Neural cell (in vitro differentiated cells): ENCODE measurements around the gene TAGAP. TPM values are rescaled to one million over a fixed set of nuclear protein-coding genes. Genes with fewer than 3 reads are reported as not detected.

Experiments used
- H2AFZ ChIP-seq: fragments of 200-600, 300-800 bp; sonication (generic), shearing (Covaris generic); 2 replicates; pipeline ENCODE4 v1.6.0; 2014; ENCODE audit warnings: low read depth, mild to moderate bottlenecking, antibody characterized with exemption, low read length, moderate library complexity
- H3F3A ChIP-seq: fragments of 200-600 bp; shearing (Covaris generic); 2 replicates; pipeline ENCODE4 v1.6.1; 2016; ENCODE audit warnings: mild to moderate bottlenecking, moderate library complexity, mixed read lengths, antibody characterized with exemption, low read length; ENCODE audit not compliant: insufficient read depth, poor library complexity, severe bottlenecking
- H3K27ac ChIP-seq: fragments of 200-600, 300-800 bp; sonication (generic), shearing (Covaris generic); 2 replicates; pipeline ENCODE4 v1.5.1; 2014; ENCODE audit warnings: mild to moderate bottlenecking, low read length, moderate library complexity
- H3K27me3 ChIP-seq: fragments of 300-800, 200-600 bp; sonication (generic), shearing (Covaris generic); 2 replicates; pipeline ENCODE4 v1.6.0; 2014; ENCODE audit warnings: mild to moderate bottlenecking, low read depth, low read length, moderate library complexity; ENCODE audit not compliant: insufficient read depth
- H3K36me3 ChIP-seq: fragments of 300-800, 200-600 bp; sonication (generic), shearing (Covaris generic); 2 replicates; pipeline ENCODE4 v1.5.1; 2014; ENCODE audit warnings: mild to moderate bottlenecking, antibody characterized with exemption, low read length, moderate library complexity; ENCODE audit not compliant: insufficient read depth
- H3K4me2 ChIP-seq: fragments of 300-800, 200-600 bp; sonication (generic), shearing (Covaris generic); 2 replicates; pipeline ENCODE4 v1.6.0; 2014; ENCODE audit warnings: mild to moderate bottlenecking, low read length
- H3K4me3 ChIP-seq: fragments of 300-800, 200-600 bp; sonication (generic), shearing (Covaris generic); 2 replicates; pipeline ENCODE4 v1.5.1; 2014; ENCODE audit warnings: mild to moderate bottlenecking, low read length, moderate library complexity
- H3K79me2 ChIP-seq: fragments of 200-600 bp; shearing (Covaris generic); replicated peaks from 2 replicates; pipeline ENCODE4 v1.6.0; 2014; ENCODE audit warnings: mild to moderate bottlenecking, low read length, moderate library complexity; ENCODE audit not compliant: insufficient read depth
- H3K9ac ChIP-seq: fragments of 300-800, 200-600 bp; sonication (generic), shearing (Covaris generic); 2 replicates; pipeline ENCODE4 v1.6.1; 2016; ENCODE audit warnings: mild to moderate bottlenecking, low read length, mixed read lengths
- H3K9me2 ChIP-seq: fragments of 200-600 bp; shearing (Covaris generic); 2 replicates; pipeline ENCODE4 v1.6.1; 2016; ENCODE audit warnings: mild to moderate bottlenecking, low read length, mixed read lengths; ENCODE audit not compliant: insufficient read depth
- H3K9me3 ChIP-seq: fragments of 200-600, 300-800 bp; sonication (generic), shearing (Covaris generic); 2 replicates; pipeline ENCODE4 v1.6.1; 2016; ENCODE audit warnings: mild to moderate bottlenecking, mixed run types, low read length, moderate library complexity, mixed read lengths
- H4K20me1 ChIP-seq: fragments of 200-600 bp; shearing (Covaris generic); 2 replicates; pipeline ENCODE4 v1.6.1; 2016; ENCODE audit warnings: mild to moderate bottlenecking, mixed run types; ENCODE audit not compliant: insufficient read depth
- EP300 ChIP-seq: fragments of 450-650 bp; conservative IDR thresholded peaks from 2 replicates; pipeline ENCODE4 v1.6.1; 2014; ENCODE audit warnings: antibody characterized with exemption, mild to moderate bottlenecking, moderate library complexity; ENCODE audit not compliant: poor library complexity, severe bottlenecking
- EZH2 ChIP-seq: fragments of 200-600, 300-800 bp; shearing (Covaris generic), sonication (generic); IDR thresholded peaks from 2 replicates; pipeline ENCODE4 v1.6.1; 2014; ENCODE audit warnings: antibody characterized with exemption, low read length, borderline replicate concordance, mild to moderate bottlenecking; ENCODE audit not compliant: insufficient read depth, poor library complexity, severe bottlenecking
- MXI1 ChIP-seq: fragments of 450-650 bp; conservative IDR thresholded peaks from 2 replicates; pipeline ENCODE4 v1.6.1; 2014; ENCODE audit warnings: antibody characterized with exemption, mild to moderate bottlenecking; ENCODE audit not compliant: poor library complexity, severe bottlenecking
- POLR2AphosphoS5 ChIP-seq: IDR thresholded peaks from 2 replicates; pipeline ENCODE4 v1.6.1; 2012
- RAD21 ChIP-seq: fragments of 450-650 bp; conservative IDR thresholded peaks from 2 replicates; pipeline ENCODE4 v1.6.1; 2014; ENCODE audit warnings: antibody characterized with exemption, mild to moderate bottlenecking, moderate library complexity
- SMC3 ChIP-seq: fragments of 450-650 bp; conservative IDR thresholded peaks from 2 replicates; pipeline ENCODE4 v1.6.1; 2014; ENCODE audit warnings: antibody characterized with exemption, mild to moderate bottlenecking, moderate library complexity; ENCODE audit not compliant: poor library complexity
- TAF1 ChIP-seq: IDR thresholded peaks from 2 replicates; pipeline ENCODE4 v1.6.1; 2012; ENCODE audit warnings: low read depth
- polyA plus RNA-seq: library from polyadenylated mRNA; depleted of rRNA; stranded (reverse); fragments of >200 nt; gene quantifications from 2 replicates; pipeline ENCODE4 v1.2.3, GENCODE V29; 2014
- TF ChIP-seq, protein P1 (sequence below): IDR thresholded peaks from 2 replicates; pipeline ENCODE4 v1.6.1; 2012; ENCODE audit warnings: borderline replicate concordance
- TF ChIP-seq, protein P2 (sequence below): fragments of 450-650 bp; IDR thresholded peaks from 2 replicates; pipeline ENCODE4 v1.5.1; 2014; ENCODE audit warnings: antibody characterized with exemption, mild to moderate bottlenecking, moderate library complexity; ENCODE audit not compliant: poor library complexity, severe bottlenecking

TAGAP gene
- polyA plus RNA-seq, 1 donor from 2014 or later, result not detected

DNA sequence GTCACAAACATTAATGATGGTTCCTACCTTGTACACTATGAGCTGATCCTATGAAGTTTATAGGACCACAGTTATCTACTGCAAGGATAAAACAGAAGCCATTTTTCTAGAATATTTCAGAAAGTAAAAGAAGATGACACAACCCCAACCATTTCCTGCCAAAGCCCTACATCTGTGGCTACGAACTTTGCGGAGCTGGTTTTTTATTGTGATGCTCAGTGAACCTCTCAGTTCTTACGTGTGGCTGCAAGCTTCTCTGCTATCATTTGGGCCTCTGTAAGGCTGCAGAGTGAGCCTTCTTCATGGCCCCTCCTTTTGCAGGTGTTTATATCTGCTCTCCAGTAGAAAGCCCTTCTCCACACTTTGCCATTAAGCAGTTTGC, 17.8 kb upstream of the TAGAP start:
- Histone ChIP-seq H3F3A (no peaks in the 10 kb centered on the region), H3K27me3 (no peaks in the 10 kb centered on the region), H3K4me2 (no peak overlapping the region), H3K9ac (no peak overlapping the region), H3K36me3 (no peaks in the 10 kb centered on the region), H3K9me2 (no peaks in the 10 kb centered on the region), H3K79me2 (no peaks in the 10 kb centered on the region), H3K27ac (no peak overlapping the region), H3K9me3 (peaks cover 2% of the 10 kb centered on the region), H4K20me1 (no peaks in the 10 kb centered on the region), H3K4me3 (no peak overlapping the region), H2AFZ (no peak overlapping the region)
- no peak for TF ChIP-seq EP300

DNA sequence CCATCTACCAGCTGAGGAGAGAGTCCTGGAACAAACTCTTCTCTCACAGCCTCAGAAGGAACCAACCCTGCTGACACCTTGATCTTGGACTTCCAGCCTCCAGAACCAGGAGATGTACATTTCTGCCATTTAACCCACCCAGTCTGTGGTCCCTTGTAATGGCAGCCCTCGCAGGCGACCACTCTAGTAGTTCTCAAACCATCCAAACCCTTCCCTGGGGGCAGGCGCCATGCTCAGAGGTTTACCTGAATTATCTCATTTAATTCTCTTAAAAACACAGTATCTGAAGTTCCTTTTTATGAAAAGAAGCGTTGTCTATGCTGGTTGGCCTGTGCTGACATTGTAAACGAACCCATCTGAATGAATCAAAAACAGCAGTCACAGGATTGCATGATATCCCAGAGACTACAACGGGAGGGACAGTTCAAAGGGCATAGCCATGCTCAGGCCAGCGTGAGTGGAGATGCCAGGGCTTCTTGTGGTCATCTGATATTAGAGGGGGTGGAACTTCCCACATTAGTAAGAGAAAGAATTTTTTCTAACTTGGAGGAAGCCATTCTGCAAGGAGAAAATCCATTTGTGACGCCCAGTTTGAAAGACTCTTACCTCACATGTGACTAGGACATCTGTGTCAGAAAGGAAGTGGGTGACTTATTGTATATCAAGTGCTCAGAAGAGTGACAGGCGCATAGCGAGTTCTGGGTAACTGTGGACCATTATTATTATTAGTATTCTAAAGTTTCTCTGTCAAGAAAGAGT, 17.2 kb upstream of the TAGAP start:
- Histone ChIP-seq H2AFZ (no peak overlapping the region), H3K79me2 (no peaks in the 10 kb centered on the region), H3K27me3 (no peaks in the 10 kb centered on the region), H3F3A (no peaks in the 10 kb centered on the region), H3K27ac (no peak overlapping the region), H3K9me3 (peaks cover 2% of the 10 kb centered on the region), H4K20me1 (no peaks in the 10 kb centered on the region), H3K36me3 (no peaks in the 10 kb centered on the region), H3K9me2 (no peaks in the 10 kb centered on the region), H3K9ac (no peak overlapping the region), H3K4me2 (no peak overlapping the region), H3K4me3 (no peak overlapping the region)
- TF ChIP-seq EP300, result no peak
- TF ChIP-seq MXI1, result no peak
- TF ChIP-seq SMC3, result no peak
- TF ChIP-seq, protein P1, sequence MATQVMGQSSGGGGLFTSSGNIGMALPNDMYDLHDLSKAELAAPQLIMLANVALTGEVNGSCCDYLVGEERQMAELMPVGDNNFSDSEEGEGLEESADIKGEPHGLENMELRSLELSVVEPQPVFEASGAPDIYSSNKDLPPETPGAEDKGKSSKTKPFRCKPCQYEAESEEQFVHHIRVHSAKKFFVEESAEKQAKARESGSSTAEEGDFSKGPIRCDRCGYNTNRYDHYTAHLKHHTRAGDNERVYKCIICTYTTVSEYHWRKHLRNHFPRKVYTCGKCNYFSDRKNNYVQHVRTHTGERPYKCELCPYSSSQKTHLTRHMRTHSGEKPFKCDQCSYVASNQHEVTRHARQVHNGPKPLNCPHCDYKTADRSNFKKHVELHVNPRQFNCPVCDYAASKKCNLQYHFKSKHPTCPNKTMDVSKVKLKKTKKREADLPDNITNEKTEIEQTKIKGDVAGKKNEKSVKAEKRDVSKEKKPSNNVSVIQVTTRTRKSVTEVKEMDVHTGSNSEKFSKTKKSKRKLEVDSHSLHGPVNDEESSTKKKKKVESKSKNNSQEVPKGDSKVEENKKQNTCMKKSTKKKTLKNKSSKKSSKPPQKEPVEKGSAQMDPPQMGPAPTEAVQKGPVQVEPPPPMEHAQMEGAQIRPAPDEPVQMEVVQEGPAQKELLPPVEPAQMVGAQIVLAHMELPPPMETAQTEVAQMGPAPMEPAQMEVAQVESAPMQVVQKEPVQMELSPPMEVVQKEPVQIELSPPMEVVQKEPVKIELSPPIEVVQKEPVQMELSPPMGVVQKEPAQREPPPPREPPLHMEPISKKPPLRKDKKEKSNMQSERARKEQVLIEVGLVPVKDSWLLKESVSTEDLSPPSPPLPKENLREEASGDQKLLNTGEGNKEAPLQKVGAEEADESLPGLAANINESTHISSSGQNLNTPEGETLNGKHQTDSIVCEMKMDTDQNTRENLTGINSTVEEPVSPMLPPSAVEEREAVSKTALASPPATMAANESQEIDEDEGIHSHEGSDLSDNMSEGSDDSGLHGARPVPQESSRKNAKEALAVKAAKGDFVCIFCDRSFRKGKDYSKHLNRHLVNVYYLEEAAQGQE, result no peak
- TF ChIP-seq, protein P2, sequence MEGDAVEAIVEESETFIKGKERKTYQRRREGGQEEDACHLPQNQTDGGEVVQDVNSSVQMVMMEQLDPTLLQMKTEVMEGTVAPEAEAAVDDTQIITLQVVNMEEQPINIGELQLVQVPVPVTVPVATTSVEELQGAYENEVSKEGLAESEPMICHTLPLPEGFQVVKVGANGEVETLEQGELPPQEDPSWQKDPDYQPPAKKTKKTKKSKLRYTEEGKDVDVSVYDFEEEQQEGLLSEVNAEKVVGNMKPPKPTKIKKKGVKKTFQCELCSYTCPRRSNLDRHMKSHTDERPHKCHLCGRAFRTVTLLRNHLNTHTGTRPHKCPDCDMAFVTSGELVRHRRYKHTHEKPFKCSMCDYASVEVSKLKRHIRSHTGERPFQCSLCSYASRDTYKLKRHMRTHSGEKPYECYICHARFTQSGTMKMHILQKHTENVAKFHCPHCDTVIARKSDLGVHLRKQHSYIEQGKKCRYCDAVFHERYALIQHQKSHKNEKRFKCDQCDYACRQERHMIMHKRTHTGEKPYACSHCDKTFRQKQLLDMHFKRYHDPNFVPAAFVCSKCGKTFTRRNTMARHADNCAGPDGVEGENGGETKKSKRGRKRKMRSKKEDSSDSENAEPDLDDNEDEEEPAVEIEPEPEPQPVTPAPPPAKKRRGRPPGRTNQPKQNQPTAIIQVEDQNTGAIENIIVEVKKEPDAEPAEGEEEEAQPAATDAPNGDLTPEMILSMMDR, result no peak
- no peak for TF ChIP-seq RAD21
- TF ChIP-seq POLR2AphosphoS5, result no peak
- no peak for TF ChIP-seq TAF1
- no peak for TF ChIP-seq EZH2
